22Rv1 (cell line): ENCODE results near the gene HAND1.

Source experiments
- CTCF ChIP-seq: fragments of 450-650 bp; IDR thresholded peaks from 2 replicates; pipeline ENCODE4 v1.5.1; 2017; ENCODE audit warnings: mild to moderate bottlenecking
- ZFX ChIP-seq: fragments of 450-650 bp; IDR thresholded peaks from 2 replicates; pipeline ENCODE4 v1.6.1; 2017; ENCODE audit warnings: antibody characterized with exemption, borderline replicate concordance

- TF ChIP-seq CTCF (no peak), ZFX (no peak)
Observed at GRCh38 chr5:154486427-154486866, 8.4 kb upstream of the HAND1 start.
